ENCODE measurements around the gene CDKL5.

- TF ChIP-seq EZH2 (IDR thresholded peaks at IDR 0.05; ENCODE audit: low read depth) (no peak), CTCF (conservative IDR thresholded peaks at IDR 0.05) (no peak)
These were observed 271.2 kb downstream of the CDKL5 start for GRCh38 chrX:18696653-18697052.

Data from PC-9 (cell line).